Pancreas (tissue), 10 donors: Measurements from ENCODE around the gene USP33. TPM values are rescaled to one million over a fixed set of nuclear protein-coding genes. Genes with fewer than 3 reads are reported as not detected.
"Not testable (repeated sequence)": the region's sequence is repeated elsewhere in the genome, so short reads cannot be mapped to it uniquely, and the experiment has no call there.

Experiments
- ATAC-seq, 4 donors: fragments of 200-7000 bp; cut with Tn5 transposase; one replicate each; pipeline versions ENCODE4 v1.8.0 to v1.9.1; 2020; ENCODE audit warnings: mild to moderate bottlenecking in 4 of 4, moderate library complexity in 4 of 4
- DNase-seq, 6 donors: peaks; one replicate each; pipeline ENCODE4 v3.0.0-alpha.2; 2020
- FAIRE-seq: peaks from 2 replicates; lab custom pipeline; 2012; peaks lifted over from hg19 to GRCh38; lab: Jason Lieb, UNC
- H3K27ac ChIP-seq, 4 donors: fragments of 200-600 bp; sonication (generic); 1 replicate in 3 of 4; 2 replicates in 1 of 4; pipeline versions ENCODE4 v1.5.0 to v1.8.0; 2020
- H3K27me3 ChIP-seq, 4 donors: fragments of 200-600 bp; one replicate each; pipeline ENCODE4 v1.8.0; 2021
- H3K36me3 ChIP-seq, 3 donors: fragments of 200-600 bp; sonication (generic) in 1 of 3; one replicate each; pipeline versions ENCODE4 v1.5.0 to v1.8.0; 2020 to 2021
- H3K4me1 ChIP-seq, 3 donors: fragments of 200-600 bp; one replicate each; pipeline ENCODE4 v1.8.0; 2021
- H3K4me3 ChIP-seq, 4 donors: fragments of 200-600 bp; sonication (generic) in 2 of 4; one replicate each; pipeline versions ENCODE4 v1.5.0 to v1.8.0; 2020 to 2021
- H3K9me3 ChIP-seq, 4 donors: fragments of 200-600 bp; one replicate each; pipeline ENCODE4 v1.8.0; 2021
- CTCF ChIP-seq, 4 donors: fragments of 200-600 bp; sonication (generic) in 3 of 4; IDR thresholded peaks; one replicate each; pipeline versions ENCODE4 v1.5.0 to v1.8.0; 2021; ENCODE audit warnings: antibody characterized with exemption in 4 of 4
- WGBS, 2 donors: extraction: QIAGEN DNeasy Blood & Tissue Kit; methylation state at CpG; one replicate each; pipeline ENCODE4 v1.1.7; 2013; 5-methylcytosine and 5-hydroxymethylcytosine counted together
- intact Hi-C, 3 donors: fragments of 100-400 bp; cut with DNase I; formaldehyde crosslinking; loops; one replicate each; pipeline versions ENCODE4 v1.11.1 to v1.14.2; 2022
- polyA plus RNA-seq, 2 donors: library from polyadenylated mRNA; stranded (reverse); fragments of 200-250 nt; gene quantifications; one replicate each; pipeline ENCODE4 v1.2.3, GENCODE V29; 2013
- total RNA-seq, 6 donors: library from RNA; stranded (reverse); fragmentation: NEBNext Ultra II Directional in 4 of 6; extraction: Animal tissue kit (Norgen Biotek cat#: 25700) in 4 of 6; gene quantifications; one replicate each; pipeline versions ENCODE4 v1.2.1 to v1.2.4, GENCODE V29; 2021 to 2023
- donor health status: healthy with polysubstance abuse.
- donor health status: DM: no; HTN: no; CAD: no; lungs with moderate emphysema.
- donor health status: DM: no; HTN: no; CAD: no.
- donor health status: control.
- donor health status: control.
- donor health status: Bipolar disorder and iron deficiency.
- donor health status: DM: yes; HTN: yes; CAD: no.
- donor health status: DM: no; HTN: no; CAD: no.
- donor health status: DM: no; HTN: no; CAD: no.
- donor health status: DM: yes; HTN: yes; CAD: no.

The USP33 gene
- total and polyA plus RNA-seq, 8 donors = 13.7 to 35.5 (median 22.0) TPM

GRCh38 chr1:77655431-77655974, 104.1 kb downstream of the USP33 start:
- Histone ChIP-seq H3K9me3 (no peaks in the 10 kb centered on the region), H3K4me1 (peaks cover 8 to 18% (median 12%) of the 10 kb centered on the region in 3 donors), H3K4me3 (no peak overlapping the region), H3K27me3 (no peaks in the 10 kb centered on the region), H3K36me3 (no peaks in the 10 kb centered on the region), H3K27ac (no peak overlapping the region)
- WGBS, 2 donors = 12 to 19% methylated on average over 2 of the region's 2 CpGs
- FAIRE-seq = no peak
- TF ChIP-seq CTCF (IDR thresholded peaks at IDR 0.05) = no peak
- intact Hi-C loops = no loop called here
- peak in 2 of 6 donors; percentile 15 to 29 for DNase-seq
- ATAC-seq = peak; percentile 54 to 76 (median 63)

- intact Hi-C loops = no loop called here
- Histone ChIP-seq H3K4me1 (peaks cover 8 to 18% (median 12%) of the 10 kb centered on the region in 3 donors), H3K27ac (peak overlapping the region in 1 of 4 donors; percentile 10), H3K9me3 (peaks cover 0 to 4% (median 0%) of the 10 kb centered on the region in 4 donors), H3K36me3 (no peaks in the 10 kb centered on the region), H3K27me3 (no peaks in the 10 kb centered on the region), H3K4me3 (no peak overlapping the region)
- FAIRE-seq (no peak), ATAC-seq (no peak), DNase-seq (no peak)
- 77 to 82% methylated on average over 6 of the region's 6 CpGs for WGBS, 2 donors
- no peak for TF ChIP-seq CTCF (IDR thresholded peaks at IDR 0.05)
Observed at GRCh38 chr1:77652970-77653516, 106.6 kb downstream of the USP33 start.

- intact Hi-C loops = no loop called here
- Histone ChIP-seq H3K27me3 (no peaks in the 10 kb centered on the region), H3K9me3 (peaks cover 0 to 4% (median 0%) of the 10 kb centered on the region in 4 donors), H3K36me3 (no peaks in the 10 kb centered on the region), H3K4me1 (peaks cover 8 to 18% (median 12%) of the 10 kb centered on the region in 3 donors), H3K4me3 (no peak overlapping the region), H3K27ac (no peak overlapping the region)
- no peak for ATAC-seq
- no peak for FAIRE-seq
- no peak for DNase-seq
- no peak for TF ChIP-seq CTCF (IDR thresholded peaks at IDR 0.05)
Observed at GRCh38 chr1:77652268-77652667, 107.4 kb downstream of the USP33 start.

GRCh38 chr1:77649127-77649526, 110.5 kb downstream of the USP33 start:
- no peak for FAIRE-seq
- H3K4me3 ChIP-seq = no peak overlapping the region
- H3K9me3 ChIP-seq = peaks cover 0 to 4% (median 0%) of the 10 kb centered on the region in 4 donors
- no peaks in the 10 kb centered on the region for H3K4me1 ChIP-seq
- intact Hi-C loops = no loop called here
- no peak overlapping the region for H3K27ac ChIP-seq
- DNase-seq = no peak
- no peaks in the 10 kb centered on the region for H3K27me3 ChIP-seq
- WGBS, 2 donors = 98% methylated on average over 2 of the region's 2 CpGs
- no peak for ATAC-seq
- no peak for TF ChIP-seq CTCF (IDR thresholded peaks at IDR 0.05)
- peaks cover 0 to 8% (median 0%) of the 10 kb centered on the region in 3 donors for H3K36me3 ChIP-seq

GRCh38 chr1:77646224-77646623, 113.4 kb downstream of the USP33 start:
- intact Hi-C loops, H3K9me3 ChIP-seq, FAIRE-seq, H3K27ac ChIP-seq, H3K36me3 ChIP-seq, H3K27me3 ChIP-seq, H3K4me1 ChIP-seq, ATAC-seq, DNase-seq, H3K4me3 ChIP-seq: not testable (repeated sequence)
- WGBS, 2 donors = 95 to 98% methylated on average over 6 of the region's 6 CpGs

Other genes with a start within 250 kb of the USP33 start
- gene ZZZ3, start 77.2 kb downstream of the USP33 start, total RNA-seq = 10 to 100 TPM; 18.9 to 33.0 (median 22.4) TPM
- gene ZZZ3, start 77.2 kb downstream of the USP33 start, polyA plus RNA-seq = 10 to 100 TPM in 1 of 2 donors, 1 to 10 TPM in 1; 8.2 to 12.7 TPM
- gene MIGA1, start 19.8 kb upstream of the USP33 start, total RNA-seq = 10 to 100 TPM in 1 of 6 donors, 1 to 10 TPM in 5; 5.3 to 11.0 (median 7.9) TPM
- gene MIGA1, start 19.8 kb upstream of the USP33 start, polyA plus RNA-seq = 1 to 10 TPM; 1.5 to 4.6 TPM
- 1 to 10 TPM; 2.1 to 6.7 (median 2.6) TPM for gene NEXN, start 128.8 kb upstream of the USP33 start, total RNA-seq
- 1 to 10 TPM; 3.4 to 7.5 TPM for gene NEXN, start 128.8 kb upstream of the USP33 start, polyA plus RNA-seq
- gene FUBP1, start 219.2 kb upstream of the USP33 start, total RNA-seq = 10 to 100 TPM; 36.9 to 81.5 (median 51.6) TPM
- gene FUBP1, start 219.2 kb upstream of the USP33 start, polyA plus RNA-seq = 10 to 100 TPM; 21.7 to 46.6 TPM
- gene DNAJB4, start 245.1 kb upstream of the USP33 start, total RNA-seq = 10 to 100 TPM; 13.1 to 38.6 (median 21.7) TPM
- gene DNAJB4, start 245.1 kb upstream of the USP33 start, polyA plus RNA-seq = 1 to 10 TPM; 6.7 to 9.2 TPM